Loucy (cell line): ENCODE results near the gene LMO2.

Source experiments
- H2AFZ ChIP-seq: fragments of 200-600 bp; sonication (generic); 2 replicates; pipeline ENCODE4 v1.6.0; 2016; ENCODE audit warnings: antibody characterized with exemption, mild to moderate bottlenecking, low read length, moderate library complexity
- H3F3A ChIP-seq: fragments of 200-600 bp; 2 replicates; pipeline ENCODE4 v1.6.0; 2016; ENCODE audit warnings: antibody characterized with exemption, low read depth, mild to moderate bottlenecking
- H3K27me3 ChIP-seq: fragments of 200-600 bp; sonication (generic); 2 replicates; pipeline ENCODE4 v1.6.1; 2014; ENCODE audit warnings: low read length, mild to moderate bottlenecking; ENCODE audit not compliant: insufficient read depth, poor library complexity, severe bottlenecking
- H3K36me3 ChIP-seq: fragments of 200-600 bp; sonication (generic); 2 replicates; pipeline ENCODE4 v1.6.1; 2016; ENCODE audit warnings: low read length; ENCODE audit not compliant: insufficient read depth
- H3K4me1 ChIP-seq: fragments of 200-600 bp; sonication (generic); 2 replicates; pipeline ENCODE4 v1.5.1; 2014; ENCODE audit warnings: low read length, mild to moderate bottlenecking; ENCODE audit not compliant: insufficient read depth, poor library complexity, severe bottlenecking
- H3K4me2 ChIP-seq: fragments of 200-600 bp; sonication (generic); 2 replicates; pipeline ENCODE4 v1.6.0; 2014; ENCODE audit warnings: antibody characterized with exemption, low read length, low read depth, mild to moderate bottlenecking; ENCODE audit not compliant: poor library complexity, severe bottlenecking
- H3K4me3 ChIP-seq: fragments of 200-600 bp; sonication (generic); 2 replicates; pipeline ENCODE4 v1.5.1; 2014; ENCODE audit warnings: low read length, mild to moderate bottlenecking, mixed read lengths; ENCODE audit not compliant: poor library complexity, severe bottlenecking
- H3K79me2 ChIP-seq: fragments of 200-600 bp; sonication (generic); 2 replicates; pipeline ENCODE4 v1.6.1; 2014; ENCODE audit warnings: low read length; ENCODE audit not compliant: insufficient read depth
- H3K9ac ChIP-seq: fragments of 200-600 bp; sonication (generic); 2 replicates; pipeline ENCODE4 v1.6.0; 2014; ENCODE audit warnings: mild to moderate bottlenecking, low read depth, low read length, moderate library complexity; ENCODE audit not compliant: poor library complexity, severe bottlenecking
- H3K9me2 ChIP-seq: fragments of 200-600 bp; sonication (generic); replicated peaks from 2 replicates; pipeline ENCODE4 v1.6.1; 2016; ENCODE audit warnings: low read depth, low read length, mixed read lengths
- H3K9me3 ChIP-seq: fragments of 200-600 bp; sonication (generic); 2 replicates; pipeline ENCODE4 v1.6.1; 2014; ENCODE audit warnings: mild to moderate bottlenecking, antibody characterized with exemption, low read length, low read depth; ENCODE audit not compliant: insufficient read depth
- H4K20me1 ChIP-seq: fragments of 200-600 bp; sonication (generic); 2 replicates; pipeline ENCODE4 v1.6.0; 2014; ENCODE audit warnings: antibody characterized with exemption, low read length, mild to moderate bottlenecking; ENCODE audit not compliant: insufficient read depth, poor library complexity, severe bottlenecking
- CTCF ChIP-seq: fragments of 200-600 bp; sonication (generic); conservative IDR thresholded peaks from 2 replicates; pipeline ENCODE4 v1.5.1; 2014; ENCODE audit warnings: mild to moderate bottlenecking, antibody characterized with exemption, low read length
- EZH2phosphoT487 ChIP-seq: fragments of 200-600 bp; IDR thresholded peaks from 2 replicates; pipeline ENCODE4 v1.6.1; 2018; ENCODE audit warnings: antibody characterized with exemption, mild to moderate bottlenecking, moderate library complexity, borderline replicate concordance

The LMO2 gene

GRCh38 chr11:33889821-33890378 lies 2.0 kb downstream of the LMO2 start:
- no peaks in the 10 kb centered on the region for H4K20me1 ChIP-seq
- H3K4me3 ChIP-seq, result no peak overlapping the region
- no peaks in the 10 kb centered on the region for H3K36me3 ChIP-seq
- H3K9ac ChIP-seq, result no peak overlapping the region
- peaks cover 14% of the 10 kb centered on the region; the same call in 1 of the 2 replicates for H3F3A ChIP-seq
- peaks cover 50% of the 10 kb centered on the region for H3K4me1 ChIP-seq
- no peak overlapping the region for H3K4me2 ChIP-seq
- no peaks in the 10 kb centered on the region for H3K9me3 ChIP-seq
- H2AFZ ChIP-seq, result no peak overlapping the region
- H3K9me2 ChIP-seq, result no peaks in the 10 kb centered on the region
- no peak for TF ChIP-seq CTCF
- no peak for TF ChIP-seq EZH2phosphoT487
- no peaks in the 10 kb centered on the region for H3K27me3 ChIP-seq
- H3K79me2 ChIP-seq, result no peaks in the 10 kb centered on the region

GRCh38 chr11:33889296-33889695 lies 2.6 kb downstream of the LMO2 start:
- Histone ChIP-seq H3K4me2 (no peak overlapping the region), H3K9me2 (no peaks in the 10 kb centered on the region), H3K9ac (no peak overlapping the region), H3K4me3 (no peak overlapping the region), H2AFZ (no peak overlapping the region), H3F3A (peaks cover 8% of the 10 kb centered on the region; the same call in 1 of the 2 replicates), H3K79me2 (no peaks in the 10 kb centered on the region), H3K4me1 (peaks cover 46% of the 10 kb centered on the region), H3K9me3 (no peaks in the 10 kb centered on the region), H4K20me1 (no peaks in the 10 kb centered on the region), H3K27me3 (no peaks in the 10 kb centered on the region), H3K36me3 (no peaks in the 10 kb centered on the region)
- TF ChIP-seq CTCF, result no peak
- TF ChIP-seq EZH2phosphoT487, result no peak

- no peak for TF ChIP-seq EZH2phosphoT487
- no peak for TF ChIP-seq CTCF
- Histone ChIP-seq H2AFZ (no peak overlapping the region), H3K4me2 (no peak overlapping the region), H3K9ac (no peak overlapping the region), H3K27me3 (no peaks in the 10 kb centered on the region), H4K20me1 (no peaks in the 10 kb centered on the region), H3K9me2 (no peaks in the 10 kb centered on the region), H3K4me1 (peaks cover 36% of the 10 kb centered on the region), H3F3A (no peaks in the 10 kb centered on the region), H3K4me3 (no peak overlapping the region), H3K79me2 (no peaks in the 10 kb centered on the region), H3K36me3 (no peaks in the 10 kb centered on the region), H3K9me3 (no peaks in the 10 kb centered on the region)
Observed at GRCh38 chr11:33887886-33888285, 4.0 kb downstream of the LMO2 start.
